NCI-H748 (cell line): ENCODE data around the gene IL10.
"Not testable (repeated sequence)": the region's sequence is repeated elsewhere in the genome, so short reads cannot be mapped to it uniquely, and the experiment has no call there.

ENCODE experiments used
- DNase-seq: peaks from one replicate; lab custom pipeline; 2025; ENCODE audit not compliant: unreplicated experiment; lab: John Stamatoyannopoulos, UW

The IL10 gene

GRCh38 chr1:206794294-206794908 is 22.1 kb upstream of the IL10 start:
- no peak for DNase-seq

GRCh38 chr1:206793620-206794019 is 21.3 kb upstream of the IL10 start:
- no peak for DNase-seq

GRCh38 chr1:206792939-206793607 is 20.8 kb upstream of the IL10 start:
- no peak for DNase-seq

DNA sequence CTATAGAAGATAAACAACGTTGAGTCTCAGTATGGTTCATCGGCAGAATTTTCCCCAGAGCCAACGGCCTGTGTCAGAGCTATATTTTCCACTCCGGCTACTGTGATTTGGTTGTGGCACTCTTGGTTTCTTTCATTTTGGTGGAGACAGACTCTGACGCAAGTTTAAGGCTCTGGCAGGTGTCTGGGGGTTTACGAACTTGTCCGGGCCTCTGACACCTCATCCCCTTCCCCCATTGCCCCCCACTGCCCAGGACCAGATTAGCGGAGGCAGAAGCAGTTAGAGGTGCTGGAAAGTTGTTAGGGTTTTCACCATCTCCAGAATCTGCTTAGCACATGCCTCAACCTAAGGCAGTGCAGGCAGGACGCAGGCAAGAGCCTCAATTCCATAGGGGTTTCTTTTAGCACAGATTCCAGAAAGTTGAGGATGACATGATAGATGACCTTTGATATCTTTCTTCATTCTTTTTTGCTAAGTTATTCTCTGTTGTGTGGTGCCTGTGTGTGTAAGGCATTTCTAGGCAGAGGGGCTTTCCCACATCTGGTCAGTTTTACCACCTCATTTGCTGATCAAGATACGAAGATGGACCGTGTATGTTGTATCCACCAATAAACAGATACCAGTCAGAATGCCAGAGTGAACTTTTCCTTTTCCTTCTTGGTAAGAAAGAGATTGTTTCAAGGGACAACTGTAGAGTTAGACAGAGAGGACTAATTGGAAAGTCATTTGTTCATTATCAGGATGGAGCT is 18.4 kb upstream of the IL10 start:
- no peak for DNase-seq

- DNase-seq: no peak
Measured at GRCh38 chr1:206788487-206789050, 16.3 kb upstream of the IL10 start.

DNA sequence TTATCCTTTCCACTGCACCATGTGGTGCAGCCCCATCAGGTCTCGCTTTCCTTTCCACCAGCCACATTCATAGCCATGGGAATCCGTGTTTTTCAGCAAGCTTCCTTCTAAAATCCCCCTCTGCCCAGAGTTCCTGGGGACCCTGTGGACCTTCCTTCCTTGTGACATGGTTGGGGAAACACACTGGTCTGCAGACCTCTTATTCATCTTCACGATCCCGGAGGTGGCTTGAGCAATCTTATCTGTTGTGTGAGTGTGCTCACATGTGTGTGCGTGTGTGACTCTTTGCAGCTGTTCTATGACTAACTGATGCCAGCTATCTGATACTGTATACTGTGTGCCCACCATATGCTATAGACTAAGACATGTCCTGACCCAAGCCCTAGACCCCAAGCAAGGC is 15.6 kb upstream of the IL10 start:
- DNase-seq: no peak

DNA sequence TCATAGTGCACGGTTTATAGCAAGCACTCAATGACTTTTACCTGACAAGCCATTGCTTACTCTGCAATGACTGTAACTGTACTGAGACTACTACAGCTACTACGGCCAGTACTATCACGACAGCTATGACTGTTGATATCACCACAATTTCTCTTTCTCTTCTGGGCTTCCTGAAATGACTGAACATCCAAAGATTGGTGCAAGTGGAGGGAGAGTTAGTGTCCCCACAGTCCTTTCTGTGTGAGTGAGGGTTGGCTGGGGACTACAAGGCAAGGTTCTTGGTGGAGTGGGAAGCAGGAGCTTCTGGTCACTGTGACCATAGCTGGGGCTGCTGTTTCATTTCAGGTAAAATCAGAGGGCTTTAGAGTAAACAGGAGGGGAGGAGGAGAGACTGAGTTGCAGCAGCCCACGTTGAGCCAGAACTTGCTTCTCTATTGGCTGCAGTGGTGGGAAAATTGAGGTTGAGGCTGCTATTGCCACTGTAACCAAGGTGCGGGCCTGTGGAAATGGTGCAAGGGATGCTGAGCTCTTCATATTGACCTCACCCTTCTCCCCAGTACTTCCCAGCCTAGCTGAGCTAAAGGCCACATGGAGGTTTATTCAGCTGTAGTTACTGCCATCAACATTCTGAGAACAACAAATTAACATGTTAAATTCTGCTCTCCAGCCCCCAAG is 14.1 kb upstream of the IL10 start:
- DNase-seq: no peak

GRCh38 chr1:206785182-206785765 is 13.0 kb upstream of the IL10 start:
- DNase-seq: no peak

DNA sequence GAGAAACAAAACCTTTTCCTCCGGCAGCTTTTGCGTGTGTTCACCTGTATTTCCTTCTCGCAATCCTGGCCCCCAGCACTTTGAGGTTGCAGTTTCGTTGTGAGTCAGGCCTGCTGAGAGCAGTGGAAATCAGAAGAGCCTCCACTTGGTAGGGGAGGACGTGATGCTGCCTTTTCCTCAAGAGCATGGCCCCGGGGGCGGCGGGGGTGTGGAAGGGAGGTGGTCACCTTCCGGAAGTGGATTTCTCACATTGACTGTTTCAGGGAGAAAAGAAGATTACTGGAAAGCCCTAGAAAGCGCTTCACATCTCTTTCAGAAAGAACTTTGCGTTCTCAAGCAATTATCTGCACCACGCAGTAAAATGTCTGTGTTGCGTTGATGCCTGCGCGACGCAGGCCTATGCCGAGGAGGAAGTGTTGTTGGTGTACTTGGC is 12.2 kb upstream of the IL10 start:
- DNase-seq: no peak

DNA sequence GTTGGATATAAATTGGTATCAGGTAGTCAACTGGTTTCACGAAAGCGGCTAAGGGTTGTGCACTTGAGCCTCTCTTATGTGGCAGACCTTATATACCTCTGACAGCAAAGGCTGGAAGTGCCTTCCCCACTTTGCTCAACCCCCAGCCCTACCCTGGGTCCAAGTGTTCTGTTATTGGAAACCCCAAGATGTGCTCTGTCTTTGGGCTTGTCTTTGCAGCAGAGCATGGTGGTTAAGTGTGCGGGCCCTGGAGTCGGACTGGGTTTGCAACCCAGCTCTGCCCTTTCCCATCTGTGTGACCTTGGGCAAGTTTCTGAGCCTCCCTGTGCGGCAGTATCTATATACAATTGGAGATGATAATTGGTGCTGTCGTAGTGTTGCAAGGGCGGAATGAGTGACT is 11.2 kb upstream of the IL10 start:
- no peak for DNase-seq

GRCh38 chr1:206782448-206782847 is 10.2 kb upstream of the IL10 start:
- DNase-seq: no peak

DNA sequence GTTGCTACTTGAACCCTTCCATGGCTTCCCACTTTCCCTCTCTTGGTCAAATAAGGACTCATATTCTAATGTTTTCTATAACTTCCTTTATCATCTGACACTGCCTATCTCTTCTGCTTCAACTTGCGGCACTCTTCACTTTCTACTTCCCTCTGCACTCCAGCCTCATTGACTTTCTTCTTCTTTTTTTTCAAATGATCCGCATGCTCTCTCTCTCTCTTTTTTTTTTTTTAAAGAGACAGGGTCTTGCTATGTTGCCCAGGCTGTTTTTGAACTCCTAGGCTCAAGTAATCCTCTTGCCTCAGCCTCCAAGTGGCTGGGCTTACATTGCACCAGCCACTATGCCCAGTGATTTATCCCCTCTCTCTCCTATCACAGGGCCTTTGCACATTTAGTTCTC is 7.3 kb upstream of the IL10 start:
- DNase-seq: no peak

DNA sequence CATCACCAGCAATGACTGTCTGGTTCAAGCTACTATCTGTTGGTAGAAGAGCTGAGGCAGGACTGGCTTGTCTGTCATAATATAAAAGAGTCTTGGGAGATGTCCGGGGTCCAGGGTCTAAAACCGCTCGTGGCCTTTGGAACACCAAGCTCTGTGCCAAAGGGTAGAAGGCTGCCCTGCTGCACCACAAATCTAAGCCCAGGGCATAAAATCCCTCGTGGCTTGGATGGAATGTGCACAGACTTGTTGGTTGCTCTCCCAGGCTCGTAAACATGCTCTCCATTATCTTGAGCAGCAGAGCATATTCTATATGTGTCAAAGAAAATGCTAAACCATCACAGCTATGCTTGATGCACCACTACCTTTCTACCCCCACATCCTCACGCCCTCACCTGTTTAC is 6.6 kb upstream of the IL10 start:
- not testable (repeated sequence) for DNase-seq

GRCh38 chr1:206778031-206778430 is 5.7 kb upstream of the IL10 start:
- DNase-seq: no peak

GRCh38 chr1:206776229-206776628 is 3.9 kb upstream of the IL10 start:
- DNase-seq: no peak

- no peak for DNase-seq
Measured at GRCh38 chr1:206774093-206774492, 1.8 kb upstream of the IL10 start.

DNA sequence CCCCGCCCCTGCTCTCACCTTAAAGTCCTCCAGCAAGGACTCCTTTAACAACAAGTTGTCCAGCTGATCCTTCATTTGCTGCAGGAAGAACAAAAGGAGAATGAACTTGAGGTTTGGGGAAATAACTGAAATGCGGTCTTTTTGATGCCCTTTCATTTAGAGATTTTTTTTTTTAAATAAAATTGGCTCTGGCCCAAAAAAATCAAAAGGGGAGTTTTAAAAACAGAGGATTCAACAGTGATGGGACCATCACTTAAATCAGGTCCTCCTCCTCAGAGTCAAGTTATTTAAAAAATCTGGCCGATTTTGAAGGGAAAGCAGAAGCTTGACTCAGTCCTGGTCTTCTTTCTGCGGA is 979 bp downstream of the IL10 start:
- no peak for DNase-seq

- no peak for DNase-seq
Measured at GRCh38 chr1:206770531-206771337, 1.6 kb downstream of the IL10 start, which contains the start of gene IL19. TSS of gene IL19 (plus strand) at chr1:206770773. CDS start at chr1:206836663, 65,890 bp downstream.

GRCh38 chr1:206769304-206769731 is 3.0 kb downstream of the IL10 start:
- peak; percentile 6 for DNase-seq
